Measurements from ENCODE around the gene SLC22A14. TPM values are rescaled to one million over a fixed set of nuclear protein-coding genes. Genes with fewer than 3 reads are reported as not detected.
"Not testable (repeated sequence)": the region's sequence is repeated elsewhere in the genome, so short reads cannot be mapped to it uniquely, and the experiment has no call there.

The SLC22A14 gene
- total RNA-seq, 1 experiment from 2014 or later = not detected

- H2BK12ac ChIP-seq (ENCODE audit: insufficient read length, low read depth, low read length) = no peak overlapping the region
- H3K14ac ChIP-seq (ENCODE audit: insufficient read depth, low read length) = no peak overlapping the region
- H3K56ac ChIP-seq (ENCODE audit: insufficient read length, low read depth, low read length) = no peak overlapping the region
- no peak overlapping the region for H4K8ac ChIP-seq (replicated peaks; ENCODE audit: insufficient read length, low read depth, low read length)
- no peak overlapping the region for H3K23ac ChIP-seq (ENCODE audit: insufficient read length, low read depth, low read length)
- no peaks in the 10 kb centered on the region for H3K79me2 ChIP-seq (ENCODE audit: insufficient read depth, low read length)
- no peaks in the 10 kb centered on the region for H4K20me1 ChIP-seq (ENCODE audit: control insufficient read depth, insufficient read depth, insufficient read length)
- Mint-ChIP-seq H3K4me3 (no peak overlapping the region), H3K36me3 (ENCODE audit: insufficient read depth in 1 of 3, low read depth in 3 of 3) (peaks cover 36 to 70% (median 42%) of the 10 kb centered on the region in 3 experiments), H3K9me3 (peaks cover 0 to 4% of the 10 kb centered on the region in 2 experiments; a peak in 3 of 5 replicates), H3K27ac (no peak overlapping the region), H3K4me1 (no peaks in the 10 kb centered on the region), H3K27me3 (ENCODE audit: low read depth) (no peaks in the 10 kb centered on the region)
- no peaks in the 10 kb centered on the region for H3K27me3 ChIP-seq (ENCODE audit: insufficient read depth, low read length)
- H2BK120ac ChIP-seq (ENCODE audit: low read depth, low read length, poor library complexity, severe bottlenecking) = no peak overlapping the region
- no peak overlapping the region for H2BK20ac ChIP-seq (ENCODE audit: low read depth, low read length, poor library complexity, severe bottlenecking)
- TF ChIP-seq CTCF (conservative IDR thresholded peaks at IDR 0.05) = no peak
- no peaks in the 10 kb centered on the region for H3K79me1 ChIP-seq (ENCODE audit: insufficient read depth, low read depth, low read length, poor library complexity, severe bottlenecking)
- no peak overlapping the region for H2AK5ac ChIP-seq (ENCODE audit: insufficient read length, low read length)
- no peak overlapping the region for H4K5ac ChIP-seq (ENCODE audit: insufficient read length, low read depth, low read length)
- H2BK5ac ChIP-seq (ENCODE audit: insufficient read length, low read length) = no peak overlapping the region
- H2AFZ ChIP-seq (ENCODE audit: low read length) = no peak overlapping the region
- H3K18ac ChIP-seq (ENCODE audit: insufficient read length, low read depth, low read length) = no peak overlapping the region
- WGBS (ENCODE audit: extremely low coverage, insufficient read length, low lambda C conversion rate) = no CpG with 5 or more reads among the region's 2 CpGs
- H3K9me3 ChIP-seq (ENCODE audit: control insufficient read depth, low read depth, low read length) = no peaks in the 10 kb centered on the region
- no peak overlapping the region for H3K27ac ChIP-seq (ENCODE audit: insufficient read length, low read depth, low read length)
- H3K4me2 ChIP-seq (ENCODE audit: insufficient read depth, insufficient read length, low read length) = no peak overlapping the region
- H3K23me2 ChIP-seq (ENCODE audit: insufficient read length, low read depth, low read length, poor library complexity, severe bottlenecking) = no peaks in the 10 kb centered on the region
- H4K91ac ChIP-seq (ENCODE audit: insufficient read length, low read depth, low read length) = no peak overlapping the region
- no peaks in the 10 kb centered on the region for H3K4me1 ChIP-seq (ENCODE audit: insufficient read depth, low read length)
- no peak overlapping the region for H2BK15ac ChIP-seq (ENCODE audit: low read depth, low read length)
- H3T11ph ChIP-seq (ENCODE audit: low read length) = no peak overlapping the region
- DNase-seq = no peak
- H3K9ac ChIP-seq (ENCODE audit: extremely low read depth, insufficient read length, low read length) = no peak overlapping the region
- H3K4ac ChIP-seq (ENCODE audit: low read depth, low read length) = no peak overlapping the region
These were observed 43.6 kb upstream of the SLC22A14 start for GRCh38 chr3:38238416-38239008.

GRCh38 chr3:38242812-38243211, 39.3 kb upstream of the SLC22A14 start:
- not testable (repeated sequence) for H3K14ac ChIP-seq (ENCODE audit: insufficient read depth, low read length); H3K27me3 Mint-ChIP-seq (ENCODE audit: low read depth); H3K9me3 Mint-ChIP-seq; H2AK5ac ChIP-seq (ENCODE audit: insufficient read length, low read length); H3K4me3 Mint-ChIP-seq; H2BK120ac ChIP-seq (ENCODE audit: low read depth, low read length, poor library complexity, severe bottlenecking); H3K9ac ChIP-seq (ENCODE audit: extremely low read depth, insufficient read length, low read length); H3T11ph ChIP-seq (ENCODE audit: low read length); H3K23me2 ChIP-seq (ENCODE audit: insufficient read length, low read depth, low read length, poor library complexity, severe bottlenecking); H3K79me2 ChIP-seq (ENCODE audit: insufficient read depth, low read length); H4K5ac ChIP-seq (ENCODE audit: insufficient read length, low read depth, low read length); H3K27ac Mint-ChIP-seq; H3K23ac ChIP-seq (ENCODE audit: insufficient read length, low read depth, low read length); H3K4me1 Mint-ChIP-seq; H3K27ac ChIP-seq (ENCODE audit: insufficient read length, low read depth, low read length); H3K4ac ChIP-seq (ENCODE audit: low read depth, low read length); H3K4me2 ChIP-seq (ENCODE audit: insufficient read depth, insufficient read length, low read length); H4K20me1 ChIP-seq (ENCODE audit: control insufficient read depth, insufficient read depth, insufficient read length); H2AFZ ChIP-seq (ENCODE audit: low read length); H2BK15ac ChIP-seq (ENCODE audit: low read depth, low read length); H2BK12ac ChIP-seq (ENCODE audit: insufficient read length, low read depth, low read length); H4K8ac ChIP-seq (replicated peaks; ENCODE audit: insufficient read length, low read depth, low read length); H3K9me3 ChIP-seq (ENCODE audit: control insufficient read depth, low read depth, low read length); H2BK5ac ChIP-seq (ENCODE audit: insufficient read length, low read length); DNase-seq; H3K18ac ChIP-seq (ENCODE audit: insufficient read length, low read depth, low read length); H3K27me3 ChIP-seq (ENCODE audit: insufficient read depth, low read length); H4K91ac ChIP-seq (ENCODE audit: insufficient read length, low read depth, low read length); H3K79me1 ChIP-seq (ENCODE audit: insufficient read depth, low read depth, low read length, poor library complexity, severe bottlenecking); H2BK20ac ChIP-seq (ENCODE audit: low read depth, low read length, poor library complexity, severe bottlenecking); H3K56ac ChIP-seq (ENCODE audit: insufficient read length, low read depth, low read length); H3K4me1 ChIP-seq (ENCODE audit: insufficient read depth, low read length)
- no CpG with 5 or more reads among the region's 4 CpGs for WGBS (ENCODE audit: extremely low coverage, insufficient read length, low lambda C conversion rate)
- peaks cover 21 to 47% (median 35%) of the 10 kb centered on the region in 3 experiments for H3K36me3 Mint-ChIP-seq (ENCODE audit: insufficient read depth in 1 of 3, low read depth in 3 of 3)

All from H9 (cell line).